Activated T-cell treated with anti-CD3 and anti-CD28 coated beads for 4 hours (primary cell): ENCODE data around the gene DBF4B.

Experiments used
- DNase-seq: peaks from one replicate; pipeline ENCODE4 v3.0.0-alpha.2; 2020

DBF4B gene

DNA sequence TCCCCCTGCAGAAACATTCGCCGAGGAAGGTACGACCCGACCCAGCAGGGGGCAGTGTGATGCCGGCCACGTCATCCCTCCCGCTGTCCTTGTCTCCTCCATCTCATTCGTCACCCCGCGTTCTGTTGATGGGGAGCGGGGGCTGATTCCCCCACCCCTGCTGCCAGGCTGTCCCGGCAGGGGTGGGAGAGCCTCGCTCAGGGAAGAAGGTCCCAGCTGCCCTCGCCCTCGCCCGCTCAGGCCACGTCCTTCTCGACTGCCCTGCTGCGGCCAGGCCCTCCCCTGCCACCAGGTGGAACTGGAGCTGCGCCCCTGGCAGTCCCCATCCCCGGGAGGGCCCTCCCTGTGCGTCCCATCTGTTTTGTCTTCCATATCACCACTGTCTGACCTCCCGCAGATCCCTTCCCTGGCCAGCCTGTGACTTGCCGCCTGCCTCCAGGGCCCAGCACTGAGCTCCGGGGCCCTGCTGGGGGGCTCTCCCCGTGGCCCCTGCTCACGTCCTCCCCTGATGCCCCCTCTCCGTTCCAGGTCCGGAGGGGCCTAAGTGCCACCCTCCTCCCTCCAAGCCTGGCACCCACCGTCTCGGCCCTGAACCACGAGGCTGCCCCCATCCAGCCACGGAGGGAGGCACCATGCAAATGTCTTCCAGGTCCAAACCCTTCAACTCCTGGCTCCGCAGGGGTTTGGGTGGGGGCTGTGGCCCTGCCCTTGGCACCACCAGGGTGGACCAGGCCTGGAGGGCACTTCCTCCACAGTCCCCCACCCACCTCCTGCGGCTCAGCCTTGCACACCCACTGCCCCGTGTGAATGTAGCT, 71.0 kb downstream of the DBF4B start:
- peak; percentile 82 for DNase-seq

DNA sequence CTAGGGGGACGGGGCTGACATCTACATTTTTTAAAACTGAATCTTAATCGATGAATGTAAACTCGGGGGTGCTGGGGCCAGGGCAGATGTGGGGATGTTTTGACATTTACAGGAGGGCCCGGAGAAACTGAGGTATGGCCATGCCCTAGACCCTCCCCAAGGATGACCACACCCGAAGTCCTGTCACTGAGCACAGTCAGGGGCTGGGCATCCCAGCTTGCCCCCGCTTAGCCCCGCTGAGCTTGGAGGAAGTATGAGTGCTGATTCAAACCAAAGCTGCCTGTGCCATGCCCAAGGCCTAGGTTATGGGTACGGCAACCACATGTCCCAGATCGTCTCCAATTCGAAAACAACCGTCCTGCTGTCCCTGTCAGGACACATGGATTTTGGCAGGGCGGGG, 71.7 kb downstream of the DBF4B start:
- DNase-seq: no peak

DNA sequence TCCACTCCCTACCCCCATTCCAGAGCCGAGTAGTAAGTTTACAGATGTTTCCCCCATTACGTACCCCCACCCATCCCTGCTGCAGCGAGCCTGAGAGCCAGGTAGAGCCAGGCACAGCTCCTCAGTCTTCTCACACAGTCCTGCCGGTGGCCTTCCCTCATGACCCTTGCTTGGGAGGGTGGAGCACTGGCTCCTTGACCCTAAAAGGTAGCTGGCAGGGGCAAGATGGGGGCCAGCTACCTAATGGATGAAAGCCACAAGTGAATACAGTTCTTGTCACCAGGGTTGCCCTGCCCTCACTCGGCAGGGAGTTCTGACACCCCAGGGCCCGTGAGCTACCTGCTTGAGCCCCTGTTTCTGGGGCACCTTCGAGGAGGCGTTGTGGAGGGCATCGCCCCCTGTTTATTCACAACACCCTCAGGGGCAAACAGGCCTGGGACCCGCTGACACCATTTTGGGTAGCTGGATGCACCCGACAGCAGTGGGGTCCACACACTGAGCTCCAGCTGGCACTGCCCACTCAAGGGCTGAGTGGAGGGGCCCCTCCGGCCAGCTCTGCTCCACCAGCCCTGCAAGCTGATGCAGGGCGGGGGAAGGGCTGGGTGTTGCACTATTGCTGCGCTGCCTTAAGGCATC, 72.5 kb downstream of the DBF4B start:
- DNase-seq: no peak

DNA sequence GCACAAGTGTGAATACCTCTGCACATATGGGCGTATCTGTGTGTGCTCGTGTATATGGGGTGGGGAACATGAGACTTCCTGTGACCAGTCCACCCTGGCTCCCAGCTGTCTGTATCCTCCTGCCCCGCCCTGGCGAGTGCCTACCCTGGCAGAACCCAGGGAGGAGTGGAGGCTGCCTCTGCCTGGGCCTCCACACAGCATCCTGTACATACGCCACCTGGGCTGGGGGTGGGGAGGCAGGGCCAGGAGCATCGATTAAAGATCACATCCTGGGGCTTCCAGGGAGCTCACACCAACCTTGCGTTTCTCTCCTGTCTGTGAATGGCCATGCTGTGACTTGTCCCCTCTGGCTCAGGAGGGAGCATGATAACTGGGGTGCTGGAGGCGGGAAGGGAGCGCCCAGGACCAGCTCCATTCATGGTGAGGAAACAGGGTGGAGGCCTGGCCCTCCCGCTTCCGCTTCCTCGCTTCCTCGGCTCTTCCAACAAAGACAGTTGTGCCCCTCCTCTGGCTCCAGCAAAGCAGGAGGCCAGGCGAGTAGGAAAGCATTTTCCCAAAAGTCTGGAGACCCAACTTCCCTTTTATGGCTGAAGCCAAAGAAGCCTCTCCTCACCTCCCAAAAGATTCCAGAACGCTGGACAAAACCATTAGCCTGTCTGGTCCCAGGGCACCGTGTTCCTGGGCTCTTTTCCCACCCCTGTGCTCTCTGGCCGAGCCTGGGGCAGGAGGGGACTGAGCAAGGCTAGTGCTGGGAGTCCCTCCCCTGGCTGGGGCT, 73.3 kb downstream of the DBF4B start:
- no peak for DNase-seq

DNA sequence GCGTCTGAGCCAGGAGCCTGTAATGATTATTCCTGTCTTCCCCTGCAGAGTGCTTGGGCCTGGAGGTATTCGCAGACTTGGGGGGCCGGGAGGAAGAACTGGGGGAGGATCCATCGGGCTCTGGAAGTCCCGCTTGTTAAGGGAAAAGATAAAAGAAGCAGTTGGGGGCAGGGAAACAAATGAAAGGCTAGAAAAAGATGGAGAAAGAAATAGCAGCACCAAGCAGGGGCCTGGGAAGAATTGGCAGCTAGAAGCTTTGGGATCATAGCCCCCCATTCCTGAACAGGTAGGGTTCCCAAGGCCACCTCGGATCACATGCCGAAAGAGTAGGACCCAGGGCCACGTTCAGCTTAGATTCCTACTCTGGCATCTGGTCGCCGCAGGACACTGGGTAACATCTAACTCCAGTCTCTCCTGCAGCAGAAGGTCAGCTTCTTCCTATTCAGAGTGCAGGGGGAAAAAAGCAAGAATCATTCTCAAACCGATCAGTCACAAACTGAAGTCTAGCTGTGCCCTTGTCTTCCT, 73.9 kb downstream of the DBF4B start:
- no peak for DNase-seq

DNA sequence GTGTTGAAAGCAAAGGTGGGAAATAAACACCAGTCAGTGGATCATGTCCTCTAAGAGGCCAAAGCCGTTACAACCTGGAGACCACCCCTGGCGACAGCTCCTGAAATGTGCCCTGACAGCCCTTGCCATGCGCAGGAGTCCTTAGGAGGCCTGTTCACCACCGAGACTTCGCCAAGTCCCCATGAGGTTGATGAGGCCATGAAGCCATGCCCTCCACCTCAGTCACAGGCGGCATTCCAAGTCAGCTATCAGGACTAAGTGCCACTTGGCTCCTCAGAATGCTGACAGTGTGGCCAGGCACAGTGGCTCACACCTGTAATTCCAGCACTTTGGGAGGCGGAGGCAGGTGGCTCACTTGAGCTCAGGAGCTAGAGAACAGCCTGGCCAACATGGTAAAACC, 77.5 kb downstream of the DBF4B start:
- no peak for DNase-seq

DNA sequence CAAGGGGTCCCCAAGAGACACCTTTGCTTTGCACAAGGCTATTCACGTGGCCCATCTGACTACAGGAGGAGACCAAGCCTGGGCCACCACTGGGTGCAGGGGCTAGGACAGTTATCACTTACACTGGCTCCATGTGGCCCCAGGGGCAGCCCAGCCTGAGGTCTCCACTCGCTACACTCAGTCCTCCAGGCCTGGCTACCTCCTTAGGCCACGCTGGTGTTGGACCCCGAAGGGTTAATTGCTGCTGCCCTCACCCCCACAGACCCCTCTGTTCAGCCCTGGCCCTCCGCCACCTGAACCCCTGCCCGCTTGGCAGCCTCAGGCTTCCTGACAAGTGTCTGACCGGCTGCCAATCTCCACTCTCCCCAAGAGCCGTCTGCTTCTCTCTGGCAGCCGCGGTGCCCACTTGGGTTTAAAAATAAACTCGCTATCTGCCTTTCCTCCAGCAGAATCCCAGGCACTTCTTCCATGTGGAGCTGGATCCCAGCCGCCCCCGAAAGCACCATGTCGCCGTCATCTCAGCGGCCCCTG, 78.2 kb downstream of the DBF4B start:
- DNase-seq: no peak

DNA sequence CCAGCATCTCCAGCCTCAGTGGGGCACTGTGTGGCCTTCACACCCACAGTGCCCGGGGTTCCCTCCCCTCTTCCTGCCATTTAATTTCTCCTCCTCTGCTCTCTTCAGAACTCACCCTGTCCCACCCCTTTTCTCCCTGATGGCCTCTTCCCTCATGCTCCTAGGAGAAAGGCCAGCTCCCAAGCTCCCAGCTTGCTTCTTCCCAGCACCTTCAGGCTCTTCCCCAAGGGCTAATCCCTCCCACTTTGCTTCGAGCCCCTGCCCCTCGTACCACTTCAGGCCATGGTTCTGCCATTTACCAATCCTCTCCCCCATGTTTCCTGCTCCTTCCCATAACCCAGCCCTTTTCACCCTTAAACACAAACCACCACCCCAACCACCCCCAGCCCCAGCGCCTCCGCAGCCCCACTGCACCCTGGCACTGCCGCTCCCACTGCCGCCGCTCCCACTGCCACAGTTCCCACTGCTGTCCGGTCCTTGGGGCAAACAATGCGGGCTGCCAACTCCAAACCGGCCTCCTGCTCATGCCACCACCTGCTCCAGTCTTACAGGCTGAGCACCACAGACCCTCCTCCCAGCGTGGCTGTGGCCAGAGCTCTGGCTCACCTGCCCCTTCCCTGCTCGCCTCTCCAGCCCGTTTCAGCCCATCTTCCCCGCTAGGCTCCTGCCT, 78.9 kb downstream of the DBF4B start:
- no peak for DNase-seq

DNA sequence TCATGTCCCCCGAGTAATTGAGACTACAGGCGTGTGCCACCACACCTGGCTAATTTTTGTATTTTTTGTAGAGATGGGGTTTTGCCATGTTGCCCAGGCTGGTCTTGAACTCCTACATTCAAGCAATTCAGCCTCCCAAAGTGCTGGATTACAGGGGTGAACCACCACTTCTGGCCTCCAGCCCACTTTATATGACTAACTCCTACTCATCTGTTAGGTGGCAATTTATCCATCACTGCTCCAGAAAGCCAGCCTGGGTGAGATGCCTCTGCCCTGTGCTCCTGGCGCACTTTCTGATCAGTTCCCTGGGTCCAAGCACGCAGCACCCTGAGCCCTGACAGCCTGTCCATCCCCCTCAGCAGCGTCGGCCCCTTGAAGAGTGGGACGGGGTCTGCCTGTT, 79.7 kb downstream of the DBF4B start:
- DNase-seq: no peak

DNA sequence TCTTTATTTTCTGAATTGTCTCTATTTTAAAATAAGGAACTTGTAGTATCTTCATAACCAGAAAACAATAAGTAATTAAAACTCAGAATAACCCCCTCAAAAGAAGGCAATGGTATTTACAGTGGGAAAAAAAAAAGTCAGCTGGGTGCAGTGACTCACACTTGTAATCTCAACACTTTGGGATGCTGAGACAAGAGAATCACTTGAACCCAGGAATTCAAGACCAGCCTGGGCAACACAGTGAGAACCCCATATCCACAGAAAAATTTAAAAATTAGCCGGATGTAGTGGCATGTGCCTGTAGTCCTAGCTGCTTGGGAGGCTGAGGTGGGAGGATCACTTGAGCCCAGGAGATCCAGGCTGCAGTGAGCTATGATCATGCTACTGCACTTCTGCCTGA, 83.8 kb downstream of the DBF4B start:
- no peak for DNase-seq

DNA sequence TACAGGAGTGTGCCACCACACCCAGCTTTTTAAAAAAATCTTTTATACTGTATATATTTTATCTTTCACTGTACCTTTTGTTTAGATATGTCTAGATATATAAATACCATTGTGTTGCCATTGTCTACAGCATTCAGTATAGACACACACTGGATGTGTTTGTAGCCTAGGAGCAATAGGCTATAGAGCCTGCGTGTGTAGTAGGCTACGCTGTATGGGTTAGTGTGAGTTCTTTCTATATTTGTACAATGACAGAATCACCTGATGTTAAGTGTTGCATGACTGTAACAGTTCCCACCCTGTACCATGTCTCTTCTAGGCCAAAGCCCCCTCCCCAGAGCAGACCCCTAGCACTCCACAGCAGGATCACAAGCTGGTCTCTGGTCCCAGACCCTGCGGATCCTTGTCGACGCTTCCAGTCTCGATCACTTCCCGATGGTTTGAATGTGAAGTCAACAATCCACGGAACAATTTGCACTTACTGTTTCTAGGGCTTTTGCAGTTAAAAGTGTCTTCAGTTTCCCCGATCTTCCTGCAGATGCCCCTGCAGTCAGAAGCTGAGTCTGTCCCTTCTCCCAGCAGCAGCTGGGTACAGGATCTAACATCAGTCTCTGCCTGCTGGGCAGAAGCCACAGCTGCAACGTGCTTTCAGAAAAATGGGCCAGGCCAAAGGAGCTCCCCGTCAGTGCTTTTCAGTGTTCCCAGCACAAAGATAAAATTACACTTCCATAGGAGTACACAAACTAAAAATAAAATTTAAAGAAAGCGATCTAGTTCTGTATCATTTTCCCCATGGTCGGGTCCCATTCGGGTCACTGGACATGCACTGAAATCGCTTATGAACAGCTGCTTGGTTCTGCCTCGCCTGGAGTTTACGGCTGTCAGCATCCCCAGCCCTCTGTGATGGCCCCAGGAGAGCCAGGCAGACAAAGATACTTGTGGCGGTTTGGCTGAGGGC, 85.7 kb downstream of the DBF4B start:
- no peak for DNase-seq

DNA sequence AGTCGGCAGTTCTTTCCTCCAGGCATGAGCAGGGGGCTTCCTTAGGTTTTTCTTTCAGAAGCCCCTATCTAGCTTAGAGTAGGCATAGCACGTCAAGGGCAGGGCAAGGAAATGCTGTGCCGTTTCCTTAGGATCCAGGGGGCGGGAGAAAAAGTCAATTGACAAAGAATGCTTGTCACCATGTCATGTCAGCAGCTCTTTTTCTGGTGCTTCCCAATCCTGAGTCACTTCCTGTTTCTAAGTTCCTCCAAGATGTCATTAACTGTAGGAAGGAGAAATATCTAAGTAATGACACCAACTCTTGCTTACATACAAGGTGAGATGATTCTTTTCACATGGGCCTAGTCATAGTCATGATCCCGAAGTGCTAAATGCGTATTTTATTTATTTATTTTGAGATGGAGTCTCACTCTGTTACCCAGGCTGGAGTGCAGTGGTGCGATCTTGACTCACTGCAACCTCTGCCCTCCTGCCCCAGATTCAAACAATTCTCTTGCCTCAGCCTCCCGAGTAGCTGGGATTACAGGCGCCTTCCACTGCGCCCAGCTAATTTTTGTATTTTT, 86.5 kb downstream of the DBF4B start:
- DNase-seq: no peak

DNA sequence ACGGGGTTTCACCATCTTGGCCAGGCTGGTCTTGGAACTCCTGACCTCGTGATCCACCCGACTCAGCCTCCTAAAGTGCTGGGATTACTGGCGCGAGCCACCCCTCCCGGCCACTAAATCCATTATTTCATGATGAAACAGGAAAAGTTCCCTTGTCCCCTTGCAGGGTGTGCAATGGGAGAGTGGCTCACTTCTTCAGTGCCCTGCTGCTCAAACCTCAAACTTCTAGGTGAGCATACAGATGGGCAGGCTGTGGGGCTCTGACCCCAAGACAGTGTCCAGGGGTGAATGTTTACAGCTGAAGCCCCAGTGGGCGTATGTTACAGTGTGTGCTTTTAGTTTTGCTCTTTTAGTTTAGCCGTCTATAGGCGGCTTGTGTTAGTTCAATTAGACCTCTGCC, 87.0 kb downstream of the DBF4B start:
- DNase-seq: no peak

DNA sequence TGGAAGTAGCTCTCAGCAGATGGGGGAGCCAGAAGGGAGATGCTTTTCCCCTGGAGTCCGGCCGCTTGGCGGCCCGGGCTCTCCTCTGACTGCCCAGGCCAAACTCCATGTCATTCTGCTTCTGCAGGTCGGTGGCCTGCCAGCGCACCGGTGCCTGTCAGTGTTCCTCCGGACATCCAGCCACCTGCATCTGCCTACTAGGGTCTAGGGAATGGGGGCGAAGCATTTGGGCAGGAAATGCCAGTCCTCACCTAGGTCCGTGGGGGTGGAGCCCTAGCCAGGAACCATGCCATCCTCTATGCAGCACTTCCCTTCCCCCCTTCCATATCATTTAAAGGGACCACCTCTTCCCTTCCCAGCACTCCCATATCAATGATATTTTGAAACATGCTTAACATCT, 87.5 kb downstream of the DBF4B start:
- no peak for DNase-seq

DNA sequence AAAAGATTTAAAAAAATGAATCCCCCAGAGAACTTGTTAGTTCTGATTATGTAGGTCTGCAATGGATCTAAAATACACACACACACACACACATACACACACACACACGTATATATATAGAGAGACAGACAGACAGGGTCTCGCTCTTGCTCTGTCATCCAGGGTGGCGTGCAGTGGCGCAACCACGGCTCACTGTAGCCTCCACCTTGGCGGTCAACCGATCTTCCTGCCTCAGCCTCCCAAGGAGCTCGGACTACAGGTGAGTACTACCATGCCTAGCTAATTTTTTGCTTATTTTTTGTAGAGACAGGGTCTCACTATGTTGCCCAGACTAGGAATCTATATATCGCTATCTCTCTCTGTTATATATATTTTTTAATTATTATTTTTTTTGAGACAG, 88.3 kb downstream of the DBF4B start:
- no peak for DNase-seq

DNA sequence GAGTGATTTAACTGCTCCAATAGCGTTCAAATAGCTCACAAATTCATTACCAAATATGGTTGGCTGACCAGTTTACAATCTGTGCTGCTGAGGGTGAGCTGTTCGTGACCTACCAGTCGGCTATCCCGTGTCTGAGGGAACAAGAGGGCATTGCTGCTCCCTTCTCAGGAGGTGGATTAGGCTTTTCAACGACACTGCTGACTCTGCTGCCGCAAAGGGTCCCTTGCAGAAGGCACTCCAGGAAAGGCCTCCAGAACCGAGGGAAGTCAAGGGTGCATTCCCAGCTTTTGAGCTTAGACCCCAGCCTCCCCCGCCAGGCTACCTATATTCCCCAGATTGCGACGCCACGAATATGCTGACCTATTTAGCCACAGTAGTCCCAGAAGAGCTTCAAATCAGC, 89.3 kb downstream of the DBF4B start:
- DNase-seq: no peak

DNA sequence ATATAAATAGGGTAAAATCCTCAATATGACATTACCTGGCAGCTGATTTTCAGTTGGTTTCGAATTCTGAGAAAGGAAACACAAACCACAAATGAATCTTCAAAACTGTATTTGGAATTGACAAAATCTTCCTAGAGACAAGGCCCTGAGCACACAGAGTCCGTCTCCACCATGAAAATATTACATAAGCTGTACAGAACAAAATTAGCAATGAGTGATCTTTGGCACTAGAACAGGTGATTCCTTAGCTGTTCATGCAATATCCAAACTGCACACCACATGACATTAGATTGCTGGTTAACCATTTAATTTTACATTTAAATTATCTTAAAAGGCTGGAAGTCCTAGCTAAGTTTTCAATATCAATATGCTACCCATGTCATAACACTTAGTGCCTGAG, 89.9 kb downstream of the DBF4B start:
- DNase-seq: no peak
